Skin epidermis (tissue), 12 donors: ENCODE measurements around the gene RRP1B.
"Not testable (repeated sequence)": the region's sequence is repeated elsewhere in the genome, so short reads cannot be mapped to it uniquely, and the experiment has no call there.

Source experiments
- H3K27ac ChIP-seq, 21 experiments: fragments of 200-600 bp; sonication (generic) in 11 of 21; one replicate each; pipeline ENCODE4 v1.5.0; 2020; ENCODE audit warnings: mild to moderate bottlenecking in 3 of 21, inconsistent platforms in 2 of 21, moderate library complexity in 2 of 21
- H3K4me3 ChIP-seq, 7 experiments: fragments of 200-600 bp; sonication (generic) in 2 of 7; one replicate each; pipeline ENCODE4 v1.5.0; 2020; ENCODE audit warnings: inconsistent platforms in 2 of 7, mild to moderate bottlenecking in 2 of 7, moderate library complexity in 1 of 7

Gene RRP1B

DNA sequence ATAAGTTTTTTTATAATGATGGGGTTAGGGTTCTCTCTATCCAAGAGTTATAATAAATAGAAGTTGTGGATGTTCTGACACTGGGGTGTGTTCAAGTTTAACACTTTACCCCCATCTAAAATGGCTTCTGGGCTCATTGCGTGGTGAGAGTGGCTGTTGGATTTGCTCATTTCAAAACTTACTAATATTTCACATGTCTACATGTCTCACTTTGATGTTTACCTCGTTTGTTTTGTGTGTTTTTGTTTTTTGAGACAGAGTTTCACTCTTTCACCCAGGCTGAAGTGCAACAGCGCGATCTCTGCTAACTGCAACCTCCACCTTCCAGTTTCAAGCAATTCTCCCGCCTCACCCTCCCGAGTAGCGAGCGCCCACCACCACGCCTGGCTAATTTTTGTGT lies 3.7 kb downstream of the RRP1B start:
- H3K4me3 ChIP-seq: no peak overlapping the region
- no peak overlapping the region for H3K27ac ChIP-seq

DNA sequence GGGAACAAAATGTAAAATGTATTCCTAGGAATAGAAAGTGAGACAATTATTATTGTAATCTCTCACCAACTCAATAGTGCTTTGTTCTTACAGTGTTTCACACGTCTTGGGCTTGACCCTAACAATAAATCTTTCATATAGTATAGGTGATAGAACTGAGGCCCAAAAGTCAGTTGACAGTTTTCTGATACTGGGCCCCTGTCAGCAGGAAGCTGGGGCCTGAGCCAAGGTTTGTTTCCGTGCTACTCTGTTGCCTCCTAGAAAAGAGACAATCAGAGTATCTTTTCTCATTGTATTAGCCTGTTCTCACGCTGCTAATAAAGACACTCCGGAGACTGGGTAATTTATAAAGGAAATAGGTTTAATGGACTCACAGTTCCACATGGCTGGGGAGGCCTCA lies 5.0 kb downstream of the RRP1B start:
- H3K4me3 ChIP-seq: no peak overlapping the region
- H3K27ac ChIP-seq: no peak overlapping the region

DNA sequence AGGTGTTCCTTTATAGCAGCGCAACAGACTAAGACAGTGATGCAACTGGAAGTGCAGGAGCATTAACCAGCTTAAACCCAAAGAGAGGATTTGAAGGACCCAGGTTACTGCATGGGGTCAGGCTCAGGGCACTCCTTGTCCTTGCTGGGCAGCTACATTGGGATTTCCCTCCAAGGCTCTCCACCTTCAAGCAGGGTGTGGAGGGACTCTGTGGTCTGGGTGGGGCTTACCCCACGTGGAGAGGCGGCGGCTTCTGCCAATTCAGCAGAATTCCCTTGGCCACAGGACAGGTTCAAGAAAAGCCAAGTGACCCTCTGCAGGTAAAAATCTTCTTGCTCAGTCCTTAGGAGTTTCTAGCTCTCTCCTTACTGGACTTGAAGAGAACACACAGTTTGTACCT lies 6.5 kb downstream of the RRP1B start:
- Histone ChIP-seq H3K27ac (no peak overlapping the region), H3K4me3 (no peak overlapping the region)

DNA sequence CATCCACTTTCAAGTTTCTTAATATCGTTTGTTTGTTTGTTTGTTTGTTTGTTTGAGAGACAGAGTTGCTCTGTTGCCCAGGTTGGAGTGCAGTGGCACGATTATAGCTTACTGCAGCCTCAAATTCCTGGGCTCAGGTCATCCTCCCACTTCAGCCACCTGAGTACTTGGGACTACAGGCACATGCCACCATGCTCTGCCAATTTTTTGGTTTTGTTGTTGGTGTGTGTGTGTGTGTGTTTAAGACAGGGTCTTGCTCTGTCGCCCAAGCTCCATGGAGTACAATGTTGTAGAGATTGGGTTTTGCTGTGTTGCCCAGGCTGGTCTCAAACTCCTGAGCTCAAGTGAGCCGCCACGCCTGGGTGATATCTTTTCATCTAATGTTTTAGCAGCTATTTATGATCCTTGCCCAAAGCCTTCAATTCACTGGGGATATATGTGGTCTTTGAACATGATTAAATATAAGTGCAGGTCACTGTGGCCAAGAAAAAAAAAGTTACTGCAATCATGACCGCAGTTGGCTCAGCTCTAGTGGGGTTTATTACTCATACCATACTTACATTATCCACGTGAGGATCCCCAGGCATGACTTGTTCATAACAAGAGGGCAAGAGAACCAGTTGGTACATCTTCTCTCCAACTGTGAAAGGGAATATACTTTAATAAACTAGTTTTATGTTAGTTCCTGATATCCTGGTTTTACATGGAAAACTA lies 8.0 kb downstream of the RRP1B start:
- H3K27ac ChIP-seq: no peak overlapping the region
- H3K4me3 ChIP-seq: no peak overlapping the region

DNA sequence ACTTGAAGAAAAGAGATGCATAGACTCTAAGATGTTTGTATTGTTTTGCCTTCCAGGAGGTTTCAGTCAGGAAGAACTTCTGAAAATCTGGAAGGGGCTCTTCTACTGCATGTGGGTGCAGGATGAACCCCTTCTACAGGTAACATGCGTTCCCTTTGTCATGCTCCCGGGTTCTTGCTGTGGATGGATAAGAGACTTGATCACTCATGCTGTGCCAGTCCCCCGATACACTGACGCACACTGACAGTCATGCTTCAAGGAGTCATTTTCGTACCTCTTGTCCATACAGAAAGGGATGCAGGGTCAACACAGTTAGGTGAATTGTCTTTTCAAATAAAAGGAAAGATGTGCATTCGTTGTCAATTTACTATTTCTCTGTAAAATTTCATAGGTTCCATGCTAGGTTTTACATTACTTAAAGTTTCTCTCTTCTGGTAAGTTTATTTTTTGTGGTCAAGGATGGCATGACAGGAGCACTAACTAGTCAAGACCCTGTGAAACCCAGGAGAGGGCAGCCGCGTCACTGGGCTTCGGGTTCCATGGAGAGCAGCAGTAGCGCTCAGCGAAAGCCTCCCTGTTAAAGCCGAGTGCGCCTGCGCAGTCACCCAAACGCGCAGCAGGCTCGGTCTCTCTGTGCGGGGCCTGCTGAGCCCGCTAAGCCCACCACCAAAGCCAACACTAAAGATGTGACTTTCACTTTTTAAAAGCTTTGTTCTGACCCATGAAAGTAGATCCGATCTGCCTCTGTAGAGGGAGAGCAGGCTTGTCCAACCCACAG lies 10.7 kb downstream of the RRP1B start:
- H3K27ac ChIP-seq: no peak overlapping the region
- no peak overlapping the region for H3K4me3 ChIP-seq

DNA sequence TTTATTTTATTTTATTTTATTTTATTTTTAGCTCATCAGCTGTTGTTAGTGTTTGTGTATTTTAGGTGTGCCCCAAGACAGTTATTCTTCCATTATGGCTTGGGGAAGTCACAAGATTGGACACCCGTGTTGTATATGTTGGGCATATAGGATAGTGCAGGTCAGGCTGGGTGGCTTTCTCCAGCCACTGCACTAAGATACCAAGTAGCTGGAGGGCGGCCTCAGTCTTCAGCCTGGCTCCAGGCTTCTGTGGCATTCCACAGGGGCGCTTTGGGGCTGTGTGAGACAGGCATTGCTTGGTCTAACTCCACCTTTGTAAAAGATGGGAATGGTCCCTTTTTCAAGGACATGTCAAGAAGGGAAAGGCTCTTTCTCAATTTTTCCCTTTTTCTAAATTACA lies 16.5 kb downstream of the RRP1B start:
- no peak overlapping the region for H3K4me3 ChIP-seq
- no peak overlapping the region for H3K27ac ChIP-seq

DNA sequence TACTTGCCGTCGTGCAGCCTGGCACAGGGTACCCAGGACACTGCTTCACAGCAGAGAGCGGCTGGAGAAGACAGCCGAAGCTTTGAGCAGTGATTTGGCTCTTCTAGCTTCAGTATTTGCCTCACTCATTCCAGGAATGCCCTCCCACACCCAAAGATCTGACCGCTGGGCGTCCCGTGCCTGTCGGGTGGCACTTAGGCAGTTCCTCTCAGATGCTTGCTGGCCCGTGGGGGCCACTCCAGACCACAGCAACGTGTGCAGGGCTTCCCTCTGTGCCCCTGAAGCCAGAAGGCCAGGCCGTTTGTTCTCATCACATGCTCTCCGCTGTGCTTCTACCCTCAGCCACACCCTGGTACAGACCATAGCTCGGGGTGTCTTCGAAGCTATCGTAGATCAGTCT lies 17.0 kb downstream of the RRP1B start:
- no peak overlapping the region for H3K4me3 ChIP-seq
- no peak overlapping the region for H3K27ac ChIP-seq

DNA sequence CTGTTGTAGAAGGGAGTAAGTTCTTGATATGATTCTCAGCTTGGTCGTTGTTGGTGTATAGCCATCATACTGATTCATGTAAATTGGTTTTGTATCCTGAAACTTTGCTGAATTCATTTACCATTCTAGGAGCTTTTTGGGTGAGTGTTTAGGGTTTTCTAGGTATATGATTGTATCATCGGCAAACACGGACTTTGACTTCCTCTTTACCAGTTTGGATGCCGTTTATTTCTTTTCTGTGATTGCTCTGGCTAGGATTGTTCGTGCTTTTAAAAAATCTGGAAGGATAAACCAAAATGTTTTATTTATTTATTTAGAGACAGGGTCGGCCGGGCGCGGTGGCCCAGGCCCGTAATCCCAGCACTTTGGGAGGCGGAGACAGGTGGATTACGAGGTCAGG lies 20.6 kb downstream of the RRP1B start:
- Histone ChIP-seq H3K4me3 (no peak overlapping the region), H3K27ac (no peak overlapping the region)

DNA sequence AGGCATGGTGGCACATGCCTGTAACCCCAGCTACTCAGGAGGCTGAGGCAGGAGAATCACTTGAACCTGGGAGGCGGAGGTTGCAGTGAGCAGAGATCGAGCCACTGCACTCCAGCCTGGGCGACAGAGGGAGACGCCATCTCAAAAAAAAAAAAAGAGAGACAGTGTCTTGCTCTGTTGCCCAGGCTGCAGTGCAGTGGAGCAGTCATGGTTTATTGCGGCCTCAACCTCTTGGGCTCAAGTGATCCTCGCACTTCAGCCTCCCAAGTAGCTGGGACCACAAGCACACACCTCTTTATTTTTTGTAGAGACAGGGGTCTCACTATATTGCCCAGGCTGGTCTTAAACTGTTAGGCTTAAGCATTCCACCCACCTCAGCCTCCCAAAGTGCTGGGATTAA lies 21.1 kb downstream of the RRP1B start:
- H3K4me3 ChIP-seq, H3K27ac ChIP-seq: not testable (repeated sequence)

DNA sequence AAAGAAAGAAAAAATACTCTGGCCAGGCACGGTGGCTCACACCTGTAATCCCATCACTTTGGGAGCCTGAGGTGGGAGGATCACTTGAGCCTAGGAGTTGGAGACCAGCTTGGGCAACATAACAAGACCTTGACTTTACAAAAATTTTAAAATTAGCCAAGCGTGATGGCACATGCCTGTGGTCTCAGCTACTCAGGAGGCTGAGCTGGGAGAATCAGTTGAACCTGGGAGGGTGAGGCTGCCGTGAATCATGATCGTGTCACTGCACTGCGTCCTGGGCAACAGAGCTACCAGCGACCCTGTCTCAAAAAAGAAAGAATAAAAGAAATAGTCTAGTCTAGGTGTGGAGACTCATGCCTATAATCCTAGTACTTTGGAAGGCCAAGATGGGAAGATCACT lies 22.3 kb downstream of the RRP1B start:
- Histone ChIP-seq H3K4me3 (no peak overlapping the region), H3K27ac (no peak overlapping the region)

DNA sequence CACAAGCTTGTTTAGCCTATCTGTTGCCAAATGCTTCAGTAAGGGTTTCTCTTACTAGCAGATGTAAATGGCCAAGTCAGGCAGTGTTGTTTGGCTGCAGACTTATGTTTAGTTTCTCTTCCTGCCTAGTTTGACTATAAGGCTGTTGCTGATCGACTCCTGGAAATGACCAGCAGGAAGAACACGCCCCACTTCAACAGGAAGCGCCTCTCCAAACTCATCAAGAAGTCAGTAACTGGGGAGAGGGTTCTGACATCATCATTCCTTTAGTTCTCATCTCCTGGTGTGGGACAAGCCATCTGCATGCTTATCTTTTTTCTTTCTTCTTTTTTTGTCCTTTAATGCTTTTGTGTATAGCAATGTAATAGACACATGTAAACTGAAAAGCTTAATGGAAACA lies 25.1 kb downstream of the RRP1B start:
- H3K27ac ChIP-seq: peak overlapping the region in 1 of 21 experiments; percentile 31

DNA sequence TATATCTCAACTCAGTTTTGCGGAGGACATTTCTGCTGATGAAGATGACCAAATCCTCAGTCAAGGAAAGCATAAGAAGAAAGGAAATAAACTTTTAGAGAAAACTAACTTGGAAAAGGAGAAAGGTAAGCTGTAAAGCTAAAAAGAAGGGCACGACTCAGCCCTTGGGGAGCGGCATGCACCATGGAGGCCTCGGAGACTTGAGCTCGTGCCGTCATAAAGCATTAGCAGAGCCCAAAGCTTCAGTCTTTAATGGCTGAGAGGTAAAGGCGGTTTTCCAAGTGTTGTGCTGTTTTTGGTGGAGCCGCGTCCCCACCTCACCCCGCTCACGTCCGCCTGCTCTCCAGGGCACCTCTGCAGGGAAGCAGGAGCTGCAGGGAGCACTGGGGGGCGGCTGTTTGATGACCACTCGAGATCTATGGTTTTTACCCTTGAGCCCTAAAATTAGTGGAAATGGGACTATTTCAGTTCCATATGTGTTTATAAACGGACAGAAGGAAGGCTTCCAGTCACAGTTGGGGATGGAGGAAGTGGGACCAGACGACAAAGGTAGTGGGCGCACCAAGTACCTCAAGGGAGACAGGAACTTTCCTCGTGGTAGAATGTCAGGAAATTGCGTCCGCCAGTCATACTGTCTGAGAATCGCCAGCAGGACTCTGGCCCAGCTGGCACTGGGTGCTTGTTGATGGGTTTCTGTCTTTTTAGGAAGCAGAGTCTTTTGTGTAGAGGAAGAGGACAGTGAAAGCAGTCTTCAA lies 27.6 kb downstream of the RRP1B start:
- H3K4me3 ChIP-seq: no peak overlapping the region
- no peak overlapping the region for H3K27ac ChIP-seq

More for the DNA sequence above, 25.1 kb downstream of the RRP1B start:
- H3K4me3 ChIP-seq: no peak overlapping the region

DNA sequence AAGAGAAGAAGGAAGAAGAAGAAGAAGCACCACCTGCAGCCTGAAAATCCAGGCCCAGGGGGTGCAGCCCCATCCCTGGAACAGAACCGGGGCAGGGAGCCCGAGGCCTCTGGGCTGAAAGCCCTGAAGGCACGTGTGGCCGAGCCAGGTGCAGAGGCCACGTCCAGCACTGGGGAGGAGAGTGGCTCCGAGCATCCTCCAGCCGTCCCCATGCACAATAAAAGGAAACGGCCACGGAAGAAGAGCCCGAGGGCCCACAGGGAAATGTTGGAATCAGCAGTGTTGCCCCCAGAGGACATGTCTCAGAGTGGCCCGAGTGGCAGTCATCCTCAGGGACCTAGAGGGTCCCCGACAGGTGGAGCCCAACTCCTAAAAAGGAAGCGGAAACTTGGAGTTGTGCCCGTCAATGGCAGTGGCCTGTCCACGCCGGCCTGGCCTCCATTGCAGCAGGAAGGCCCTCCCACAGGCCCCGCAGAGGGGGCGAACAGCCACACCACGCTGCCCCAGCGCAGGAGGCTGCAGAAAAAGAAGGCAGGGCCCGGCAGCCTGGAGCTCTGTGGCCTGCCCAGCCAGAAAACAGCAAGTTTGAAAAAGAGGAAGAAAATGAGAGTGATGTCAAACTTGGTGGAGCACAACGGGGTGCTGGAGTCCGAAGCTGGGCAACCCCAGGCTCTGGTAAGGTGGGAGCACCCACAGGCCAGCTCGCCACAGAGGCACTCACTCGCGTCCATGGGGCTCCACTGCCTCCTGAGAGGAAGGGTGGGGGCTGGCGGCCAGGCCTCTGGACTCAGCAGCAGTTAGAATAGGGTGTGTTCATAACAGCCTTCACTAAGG lies 28.4 kb downstream of the RRP1B start:
- Histone ChIP-seq H3K27ac (peak overlapping the region in 2 of 21 experiments; percentile 15 to 30), H3K4me3 (no peak overlapping the region)

DNA sequence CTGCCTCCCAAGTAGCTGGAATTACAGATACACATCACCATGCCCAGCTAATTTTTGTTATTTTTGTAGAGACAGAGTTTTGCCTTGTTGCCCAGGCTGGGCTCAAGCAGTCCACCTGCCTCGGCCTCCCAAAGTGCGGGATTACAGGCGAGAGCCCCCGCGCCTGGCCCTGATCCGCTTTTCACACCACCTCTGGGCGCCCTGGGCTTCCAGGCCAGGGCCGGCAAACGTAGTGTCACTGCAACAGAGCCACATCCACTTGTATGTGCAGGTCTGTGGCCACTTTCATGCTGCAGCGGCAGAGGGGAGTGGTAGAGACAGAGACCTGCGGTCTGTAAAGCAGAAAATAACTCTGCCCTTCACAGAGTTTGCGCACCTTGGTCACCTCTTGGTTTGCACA lies 29.5 kb downstream of the RRP1B start:
- H3K4me3 ChIP-seq: no peak overlapping the region
- no peak overlapping the region for H3K27ac ChIP-seq

DNA sequence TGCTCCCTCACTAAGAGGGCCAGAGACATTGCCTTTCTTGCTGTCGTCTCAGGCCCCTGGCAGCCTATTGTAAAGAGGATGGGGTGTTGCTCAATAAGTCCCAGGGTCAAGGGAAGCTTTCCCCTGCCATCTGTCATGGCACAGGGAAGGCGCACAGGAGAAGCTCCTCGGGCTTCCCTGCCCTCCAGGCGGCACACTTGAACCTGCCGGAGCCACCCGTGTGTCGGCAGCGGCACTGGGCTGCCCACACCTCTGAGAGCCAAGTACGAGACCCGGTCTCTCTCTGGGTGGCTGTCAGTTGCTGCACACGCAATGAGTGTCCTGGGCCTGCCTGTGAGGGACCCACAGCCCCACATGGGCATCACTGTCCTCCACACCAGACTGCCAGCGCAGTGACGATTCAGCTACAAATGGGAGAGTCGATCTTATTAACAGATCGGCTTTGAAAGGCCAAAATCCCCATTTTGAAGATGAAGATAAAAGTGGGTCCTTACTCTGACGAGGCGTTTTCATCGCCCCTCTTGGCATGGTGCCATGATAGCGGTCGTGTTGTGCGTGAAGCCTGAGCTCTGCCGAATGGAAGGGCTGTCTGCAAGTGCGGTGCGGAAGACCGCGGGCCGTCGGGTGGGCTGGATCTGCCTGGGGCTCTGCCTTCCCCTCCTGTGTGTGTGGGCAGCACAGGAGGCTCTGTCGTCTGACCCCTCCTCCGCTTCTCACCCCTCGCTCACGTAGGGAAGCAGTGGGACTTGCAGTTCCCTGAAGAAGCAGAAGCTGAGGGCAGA lies 30.4 kb downstream of the RRP1B start:
- H3K27ac ChIP-seq: no peak overlapping the region
- H3K4me3 ChIP-seq: no peak overlapping the region

DNA sequence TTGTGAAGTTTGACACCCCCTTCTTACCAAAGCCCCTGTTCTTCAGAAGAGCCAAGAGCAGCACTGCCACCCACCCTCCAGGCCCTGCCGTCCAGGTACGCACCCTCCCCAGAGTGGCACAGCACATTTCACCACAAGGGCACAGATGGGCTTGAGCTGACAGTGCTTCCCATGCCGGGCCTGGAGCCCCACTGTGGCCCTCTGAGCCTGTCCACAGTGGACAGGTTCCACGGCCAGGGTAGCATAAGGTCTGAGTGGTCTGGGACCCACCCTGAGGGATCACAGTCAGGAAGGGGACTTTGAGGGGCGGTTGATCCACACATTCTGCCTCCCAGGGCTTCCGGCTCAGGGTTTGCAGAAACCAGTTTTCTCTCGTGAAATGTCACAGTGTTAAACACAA lies 31.0 kb downstream of the RRP1B start:
- H3K4me3 ChIP-seq: no peak overlapping the region
- H3K27ac ChIP-seq: no peak overlapping the region

DNA sequence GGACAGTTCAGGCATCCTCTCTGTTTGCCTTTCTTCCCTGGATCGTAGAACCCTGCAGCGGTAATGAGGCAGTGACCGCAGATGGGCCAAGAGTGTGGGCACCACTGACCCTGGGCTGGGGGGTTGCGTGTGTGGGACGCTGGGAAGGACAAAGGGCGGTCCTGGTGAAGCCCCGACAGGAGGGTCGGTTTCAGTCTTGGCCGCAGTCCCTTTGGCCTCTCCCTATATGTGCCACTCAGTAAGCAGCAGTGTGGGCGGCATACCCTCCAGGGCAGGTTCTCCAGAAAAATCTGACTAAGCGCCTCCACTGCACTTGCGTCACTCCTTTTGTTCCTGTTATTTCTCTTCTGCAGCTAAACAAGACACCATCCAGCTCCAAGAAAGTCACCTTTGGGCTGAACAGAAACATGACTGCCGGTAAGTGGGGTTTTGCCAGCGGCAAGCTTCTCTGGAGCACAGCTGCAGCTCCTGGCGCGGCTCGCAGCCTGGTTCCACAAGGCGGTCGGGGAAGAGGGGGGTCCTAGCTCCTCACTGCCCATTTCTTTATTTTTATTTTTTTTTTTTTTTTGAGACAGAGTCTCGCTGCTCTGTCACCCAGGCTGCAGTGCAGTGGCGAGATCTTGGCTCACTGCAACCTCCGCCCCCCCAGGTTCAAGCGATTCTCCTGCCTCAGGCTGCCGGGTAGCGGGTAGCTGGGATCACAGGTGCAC lies 31.9 kb downstream of the RRP1B start:
- no peak overlapping the region for H3K27ac ChIP-seq
- H3K4me3 ChIP-seq: no peak overlapping the region

DNA sequence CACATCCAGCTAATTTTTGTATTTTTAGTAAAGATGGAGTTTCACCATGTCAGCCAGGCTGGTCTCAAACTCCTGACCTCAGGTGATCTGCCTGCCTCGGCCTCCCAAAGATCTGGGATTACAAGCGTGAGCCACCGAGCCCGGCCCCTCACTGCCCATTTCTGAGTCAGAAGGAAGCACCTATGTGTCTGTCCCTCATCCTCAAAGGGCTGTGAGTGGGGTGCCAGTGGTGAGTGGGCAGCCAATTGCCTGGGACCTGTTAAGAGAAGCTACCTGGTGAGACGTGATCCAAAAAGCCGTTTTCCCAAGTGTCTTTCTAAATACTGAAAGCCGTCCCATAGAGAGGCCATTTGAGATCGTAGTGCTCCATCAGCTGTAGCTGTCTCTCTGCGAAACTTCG lies 32.4 kb downstream of the RRP1B start:
- Histone ChIP-seq H3K27ac (no peak overlapping the region), H3K4me3 (no peak overlapping the region)

DNA sequence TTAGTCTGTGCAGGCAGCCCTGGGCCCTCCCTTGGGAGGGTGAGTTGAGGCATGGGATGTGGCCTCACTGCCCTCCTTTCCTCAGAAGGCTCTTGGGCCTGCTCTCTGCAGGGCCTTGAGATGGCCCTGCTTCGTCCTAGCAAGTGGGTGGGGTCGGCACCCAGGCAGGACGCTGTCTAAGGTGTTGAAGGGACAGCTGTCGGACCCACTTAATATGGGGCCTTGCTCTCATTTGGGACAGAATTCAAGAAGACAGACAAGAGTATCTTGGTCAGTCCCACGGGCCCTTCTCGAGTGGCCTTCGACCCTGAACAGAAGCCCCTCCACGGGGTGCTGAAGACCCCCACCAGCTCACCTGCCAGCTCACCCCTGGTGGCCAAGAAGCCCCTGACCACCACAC lies 33.6 kb downstream of the RRP1B start:
- Histone ChIP-seq H3K27ac (no peak overlapping the region), H3K4me3 (no peak overlapping the region)
